GM21723 (cell line): ENCODE measurements around the gene GRIP2.

Experiments used
- ATAC-seq: cut with Tn5 transposase; IDR thresholded peaks from one replicate; pipeline ENCODE4 v1.9.1; 2021; ENCODE audit warnings: mild to moderate bottlenecking, moderate library complexity; ENCODE audit not compliant: unreplicated experiment

Gene GRIP2

GRCh38 chr3:14562121-14562890 is 22.2 kb upstream of the GRIP2 start:
- ATAC-seq = no peak

GRCh38 chr3:14561051-14561960 is 21.2 kb upstream of the GRIP2 start:
- no peak for ATAC-seq

- no peak for ATAC-seq
Observed at GRCh38 chr3:14560110-14560509, 20.0 kb upstream of the GRIP2 start.

- ATAC-seq = no peak
Observed at GRCh38 chr3:14558029-14558428, 17.9 kb upstream of the GRIP2 start.

- ATAC-seq = no peak
Observed at GRCh38 chr3:14555835-14556234, 15.7 kb upstream of the GRIP2 start.

- no peak for ATAC-seq
Observed at GRCh38 chr3:14554715-14555114, 14.6 kb upstream of the GRIP2 start.

GRCh38 chr3:14553871-14554270 is 13.7 kb upstream of the GRIP2 start:
- ATAC-seq = no peak

GRCh38 chr3:14552717-14553116 is 12.6 kb upstream of the GRIP2 start:
- no peak for ATAC-seq

GRCh38 chr3:14552041-14552648 is 12.0 kb upstream of the GRIP2 start:
- no peak for ATAC-seq

GRCh38 chr3:14550651-14551611 is 10.8 kb upstream of the GRIP2 start:
- ATAC-seq = no peak

GRCh38 chr3:14550181-14550580 is 10.0 kb upstream of the GRIP2 start:
- no peak for ATAC-seq

GRCh38 chr3:14549256-14549919 is 9.2 kb upstream of the GRIP2 start:
- no peak for ATAC-seq

GRCh38 chr3:14548321-14548729 is 8.2 kb upstream of the GRIP2 start:
- no peak for ATAC-seq

GRCh38 chr3:14547693-14548092 is 7.6 kb upstream of the GRIP2 start:
- ATAC-seq = no peak

GRCh38 chr3:14546041-14546440 is 5.9 kb upstream of the GRIP2 start:
- no peak for ATAC-seq

GRCh38 chr3:14545251-14545635 is 5.1 kb upstream of the GRIP2 start:
- no peak for ATAC-seq

- ATAC-seq = no peak
Observed at GRCh38 chr3:14544282-14545250, 4.4 kb upstream of the GRIP2 start.

- no peak for ATAC-seq
Observed at GRCh38 chr3:14543446-14543845, 3.3 kb upstream of the GRIP2 start.

- ATAC-seq = no peak
Observed at GRCh38 chr3:14542656-14543055, 2.5 kb upstream of the GRIP2 start.
